ENCODE data around the gene EEA1.

The EEA1 gene

GRCh38 chr12:92743026-92743425 is 186.1 kb downstream of the EEA1 start:
- DNase-seq: no peak

- DNase-seq: no peak
Observed at GRCh38 chr12:92740411-92740810, 188.7 kb downstream of the EEA1 start.

GRCh38 chr12:92739113-92739512 is 190.0 kb downstream of the EEA1 start:
- no peak for DNase-seq

GRCh38 chr12:92737855-92738850 is 190.9 kb downstream of the EEA1 start:
- DNase-seq: no peak

GRCh38 chr12:92736605-92737004 is 192.5 kb downstream of the EEA1 start:
- no peak for DNase-seq

- no peak for DNase-seq
Observed at GRCh38 chr12:92735131-92735721, 193.9 kb downstream of the EEA1 start.

- no peak for DNase-seq
Observed at GRCh38 chr12:92733661-92734060, 195.4 kb downstream of the EEA1 start.

GRCh38 chr12:92733181-92733580 is 195.9 kb downstream of the EEA1 start:
- no peak for DNase-seq

GRCh38 chr12:92732716-92733115 is 196.4 kb downstream of the EEA1 start:
- no peak for DNase-seq

GRCh38 chr12:92732216-92732615 is 196.9 kb downstream of the EEA1 start:
- DNase-seq: no peak

- no peak for DNase-seq
Observed at GRCh38 chr12:92730758-92731157, 198.3 kb downstream of the EEA1 start.

- no peak for DNase-seq
Observed at GRCh38 chr12:92729773-92730305, 199.3 kb downstream of the EEA1 start.

- DNase-seq: no peak
Observed at GRCh38 chr12:92726850-92727249, 202.2 kb downstream of the EEA1 start.

- DNase-seq: no peak
Observed at GRCh38 chr12:92722897-92723296, 206.2 kb downstream of the EEA1 start.

- no peak for DNase-seq
Observed at GRCh38 chr12:92721656-92722055, 207.4 kb downstream of the EEA1 start.

GRCh38 chr12:92721130-92721529 is 208.0 kb downstream of the EEA1 start:
- no peak for DNase-seq

All from NCI-H187 (cell line).